Left kidney (tissue), 2 donors: ENCODE measurements around the gene SYPL1. TPM values are rescaled to one million over a fixed set of nuclear protein-coding genes. Genes with fewer than 3 reads are reported as not detected.

Experiments used
- DNase-seq: peaks from one replicate; pipeline ENCODE4 v3.0.0-alpha.2; 2013
- polyA plus RNA-seq: library from polyadenylated mRNA; unstranded; fragments of 120-200 nt; gene quantifications from one replicate; pipeline ENCODE4 v1.2.1, GENCODE V29; 2013; ENCODE audit not compliant: insufficient read length

The SYPL1 gene
- polyA plus RNA-seq, 1 donor: 151 TPM

DNA sequence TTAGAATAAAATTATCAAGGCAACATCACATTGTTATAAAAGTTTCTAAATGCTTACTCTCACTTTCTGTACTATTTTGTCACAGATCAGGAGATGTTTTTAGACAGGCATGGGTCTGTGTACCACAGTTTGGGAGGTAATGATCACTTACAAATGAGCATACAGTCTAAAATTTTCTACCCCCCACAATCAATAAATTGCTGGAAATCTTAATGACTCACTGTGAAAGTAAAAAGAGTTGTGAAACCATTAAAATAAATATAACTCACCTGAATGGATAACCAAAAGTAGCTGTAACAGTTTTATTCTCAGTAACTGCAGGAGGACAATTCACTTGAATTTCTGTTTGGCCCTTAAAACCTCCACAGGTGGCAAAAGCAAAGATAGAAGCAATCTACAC, 13.2 kb downstream of the SYPL1 start:
- no peak for DNase-seq

DNA sequence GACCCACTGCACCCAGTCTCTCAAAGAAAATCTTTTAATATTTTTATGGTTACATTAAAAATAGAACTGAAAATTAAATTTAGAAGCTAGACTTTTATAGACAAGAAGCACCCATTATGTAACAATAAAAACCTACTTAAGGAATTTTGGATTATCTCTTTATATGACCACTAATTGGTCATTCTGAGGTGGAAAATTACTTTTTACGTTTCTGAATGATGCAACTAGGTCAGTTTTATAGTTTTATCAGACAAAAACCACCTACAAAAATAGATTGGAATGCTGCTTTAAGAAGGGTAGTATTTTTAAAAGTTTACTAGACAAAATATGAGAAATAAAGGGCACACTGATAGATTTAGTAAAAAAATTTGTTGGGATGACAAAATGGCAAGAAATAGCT, 16.5 kb downstream of the SYPL1 start:
- no peak for DNase-seq

DNA sequence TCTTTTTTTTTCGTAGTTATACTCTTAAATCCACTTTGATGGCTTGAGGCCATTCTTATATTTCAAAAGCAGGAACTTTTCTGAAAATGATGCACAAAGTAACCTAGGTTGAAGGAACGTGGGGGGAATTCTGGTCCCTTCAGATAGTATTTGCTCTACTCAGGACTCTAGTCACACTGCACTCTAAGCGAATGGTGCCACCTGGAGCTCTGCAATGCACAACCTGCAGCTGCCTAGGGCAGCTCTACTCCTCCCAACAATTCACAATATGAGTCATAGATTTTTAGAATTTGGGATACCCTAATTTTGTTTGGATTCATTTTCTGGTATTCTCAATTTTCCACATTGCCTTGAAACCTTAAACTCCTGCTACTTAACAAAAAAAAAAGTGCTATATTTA, 17.3 kb downstream of the SYPL1 start:
- no peak for DNase-seq

DNA sequence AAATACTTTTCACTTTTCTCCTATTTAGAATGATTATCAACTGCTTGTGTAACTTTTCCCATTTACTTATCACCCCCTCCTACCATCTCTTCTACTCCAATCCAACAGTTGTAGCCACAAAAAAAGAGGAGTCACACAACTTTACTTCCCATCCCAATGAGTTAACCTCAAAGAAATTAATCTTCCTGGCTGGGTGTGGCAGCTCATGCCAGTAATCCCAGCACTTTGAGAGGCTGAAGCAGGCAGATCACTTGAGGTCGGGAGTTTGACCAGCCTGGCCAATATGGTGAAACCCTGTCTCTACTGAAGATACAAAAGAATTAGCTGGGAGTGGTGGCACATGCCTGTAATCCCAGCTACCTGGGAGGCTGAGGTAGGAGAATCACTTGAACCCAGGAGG, 19.9 kb downstream of the SYPL1 start:
- DNase-seq: no peak

DNA sequence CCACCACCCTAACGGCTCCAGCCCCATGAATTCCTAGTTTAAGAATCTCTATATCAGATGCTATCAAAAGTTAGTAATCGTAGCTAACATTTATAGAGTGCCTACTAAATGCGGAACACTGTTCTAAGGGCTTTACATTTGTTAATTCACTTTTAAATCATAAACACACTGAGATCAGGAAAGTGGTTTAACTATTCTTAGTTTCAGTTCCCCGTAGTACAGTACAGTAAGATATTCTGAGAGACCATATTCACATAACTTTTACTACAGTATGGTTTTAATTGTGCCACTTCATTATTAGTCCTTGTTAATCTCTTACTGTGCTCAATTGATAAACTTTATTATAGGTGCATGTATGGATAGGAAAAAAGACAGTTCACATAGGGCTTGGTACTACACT, 22.5 kb downstream of the SYPL1 start:
- no peak for DNase-seq

DNA sequence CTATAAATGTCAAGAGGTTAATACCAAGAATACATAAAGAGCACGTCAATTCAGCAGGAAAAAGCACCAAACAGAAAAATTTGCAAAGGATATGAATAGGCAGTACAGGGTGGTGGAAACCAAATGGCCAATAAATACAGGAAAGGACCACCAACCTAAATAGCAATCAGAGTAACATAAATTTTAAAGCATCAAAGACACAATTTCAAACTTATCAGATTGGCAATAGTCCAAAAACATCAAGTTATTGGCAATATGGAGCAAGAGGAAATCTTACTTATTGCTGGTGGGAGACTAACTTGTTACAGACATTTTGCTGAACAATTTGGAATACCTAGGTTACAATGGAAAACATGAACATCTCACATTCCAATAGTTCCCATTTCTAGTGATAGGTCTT, 24.1 kb downstream of the SYPL1 start:
- no peak for DNase-seq

DNA sequence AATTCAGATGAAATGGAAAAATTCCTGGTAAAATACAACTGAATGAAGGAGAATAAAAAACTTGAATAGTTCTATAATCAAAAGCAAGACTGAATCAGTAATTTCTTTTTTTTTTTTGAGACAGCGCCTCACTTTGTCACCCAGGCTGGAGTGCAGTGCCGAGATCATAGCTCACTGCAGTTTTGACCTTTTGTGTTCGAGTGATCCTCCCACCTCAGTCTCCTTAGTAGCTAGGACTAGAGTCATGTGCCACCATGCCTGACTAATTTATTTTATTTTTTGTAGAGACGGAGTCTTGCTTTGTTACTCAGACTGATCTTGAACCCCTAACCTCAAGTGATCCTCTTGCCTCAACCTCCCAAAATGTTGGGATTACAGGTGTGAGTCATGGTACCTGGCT, 26.1 kb downstream of the SYPL1 start:
- no peak for DNase-seq

DNA sequence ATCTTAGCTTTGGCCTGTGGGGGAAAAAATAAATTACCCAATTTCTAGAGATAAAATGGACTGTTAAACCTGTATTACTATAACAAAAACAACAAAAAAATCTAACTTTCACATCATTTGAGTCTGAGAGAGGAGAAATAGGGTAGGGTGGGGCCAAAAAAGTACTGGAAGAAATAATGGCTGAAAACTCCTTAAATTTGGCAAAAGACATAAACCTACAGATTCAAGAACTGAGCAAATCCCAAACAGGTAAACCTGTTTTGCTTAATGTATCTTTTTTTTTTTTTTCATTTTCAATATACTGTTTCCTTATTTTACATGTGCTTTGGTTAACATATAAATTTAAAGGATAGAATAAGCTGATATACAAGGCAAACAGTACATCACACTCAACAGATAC, 27.1 kb downstream of the SYPL1 start:
- no peak for DNase-seq

DNA sequence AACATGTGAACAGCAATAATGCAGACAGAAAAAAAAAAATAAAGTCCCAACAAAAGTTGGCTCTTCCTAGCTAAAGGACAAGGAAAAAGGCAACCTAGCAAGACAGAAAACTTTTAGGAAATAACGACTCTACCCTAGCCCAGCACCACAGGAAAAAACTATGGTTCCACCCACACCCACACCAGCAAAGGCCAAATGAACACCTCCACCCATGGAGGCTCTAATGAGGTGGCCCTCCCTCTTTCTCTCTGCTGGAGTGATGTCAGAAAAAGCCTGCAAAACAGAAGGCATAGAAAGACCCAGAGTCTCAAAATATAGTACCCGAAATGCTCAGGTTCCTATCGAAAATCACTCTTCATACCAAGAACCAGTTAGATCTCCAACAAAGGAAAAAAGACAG, 28.4 kb downstream of the SYPL1 start:
- no peak for DNase-seq

DNA sequence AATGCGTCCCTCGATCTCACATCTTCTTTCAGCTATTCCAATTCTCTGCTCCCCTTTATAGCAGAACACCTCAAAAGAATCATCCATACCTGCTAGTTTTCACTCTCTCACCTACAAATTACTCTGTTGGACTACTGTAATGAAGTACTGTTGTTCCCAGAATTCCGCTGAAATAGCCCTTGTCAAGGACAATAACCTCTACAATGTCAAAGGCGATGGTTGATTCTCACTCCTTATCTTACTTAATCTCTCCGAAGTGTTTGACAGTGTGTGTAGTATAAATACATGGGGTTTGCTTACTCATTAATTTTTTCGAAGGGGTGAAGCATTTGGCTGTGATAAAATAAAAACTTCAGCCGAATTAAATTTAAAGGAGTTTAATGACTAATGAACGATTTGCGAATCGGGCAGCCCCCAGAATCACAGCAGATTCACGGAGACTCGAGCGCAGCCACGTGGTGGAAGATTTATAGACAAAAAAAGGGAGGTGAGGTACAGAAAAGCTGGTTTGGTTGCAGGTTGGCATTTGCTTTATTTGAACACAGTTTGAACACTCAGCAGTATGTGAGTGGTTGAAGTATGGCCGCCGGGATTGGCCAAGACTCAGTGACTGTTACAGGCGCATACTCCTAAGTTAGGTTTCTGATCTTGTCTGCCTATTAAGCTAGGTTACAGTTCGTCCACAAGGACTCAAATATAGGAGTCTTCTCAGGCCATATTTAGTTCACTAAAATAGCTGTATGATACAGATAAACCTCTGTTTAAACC, 29.8 kb downstream of the SYPL1 start:
- no peak for DNase-seq

DNA sequence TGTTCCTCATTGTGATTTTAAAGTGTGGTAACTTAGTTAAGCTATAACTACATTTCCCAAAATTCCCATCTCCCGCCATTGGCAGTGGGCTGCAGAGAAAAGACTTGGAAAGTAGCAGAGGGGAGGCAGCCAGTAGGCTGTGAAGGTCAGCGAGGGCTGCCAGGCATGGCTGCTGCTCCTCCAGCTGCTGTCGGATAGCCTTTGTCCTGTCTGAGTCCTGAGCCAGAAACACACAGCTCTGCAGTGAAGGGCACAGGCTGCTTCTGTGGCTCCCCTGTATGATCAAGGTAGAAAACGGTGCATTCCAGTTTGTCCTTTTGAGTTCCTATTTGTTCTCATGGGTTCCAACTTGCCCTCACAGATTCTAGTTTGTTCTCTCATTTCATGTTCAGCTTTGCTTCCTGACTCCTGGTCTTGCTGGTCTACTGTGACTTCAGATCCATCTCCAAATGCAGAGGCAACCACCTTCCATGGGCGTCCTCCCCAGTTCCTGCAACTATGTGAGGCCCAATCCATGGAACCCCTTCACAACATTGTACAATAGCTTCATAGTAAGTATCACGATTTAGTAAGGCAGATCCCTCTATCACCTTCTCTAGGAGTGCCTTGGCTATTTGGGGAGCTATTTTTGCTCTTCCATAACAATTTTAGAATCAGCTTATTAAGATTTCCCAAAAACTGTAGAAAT, 31.7 kb downstream of the SYPL1 start:
- DNase-seq: no peak

DNA sequence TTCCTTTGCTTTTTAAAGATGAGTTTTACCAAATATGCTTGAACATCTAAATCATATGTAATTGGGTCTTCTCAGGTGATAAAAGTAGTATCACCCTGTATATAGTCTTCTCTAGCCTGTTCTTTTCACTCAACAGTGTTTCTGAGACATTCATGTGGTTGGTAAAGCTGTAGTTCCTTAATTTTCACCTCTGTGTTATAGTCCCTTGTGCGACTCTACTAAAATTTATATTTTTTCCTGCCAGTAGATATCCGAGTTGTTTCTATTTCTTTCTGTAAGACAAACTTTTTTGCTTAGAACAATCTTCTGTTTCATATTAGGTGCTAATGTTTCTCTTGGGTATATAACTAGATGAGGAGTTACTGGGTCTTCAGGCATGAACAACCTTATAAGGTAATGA, 35.6 kb downstream of the SYPL1 start:
- no peak for DNase-seq

DNA sequence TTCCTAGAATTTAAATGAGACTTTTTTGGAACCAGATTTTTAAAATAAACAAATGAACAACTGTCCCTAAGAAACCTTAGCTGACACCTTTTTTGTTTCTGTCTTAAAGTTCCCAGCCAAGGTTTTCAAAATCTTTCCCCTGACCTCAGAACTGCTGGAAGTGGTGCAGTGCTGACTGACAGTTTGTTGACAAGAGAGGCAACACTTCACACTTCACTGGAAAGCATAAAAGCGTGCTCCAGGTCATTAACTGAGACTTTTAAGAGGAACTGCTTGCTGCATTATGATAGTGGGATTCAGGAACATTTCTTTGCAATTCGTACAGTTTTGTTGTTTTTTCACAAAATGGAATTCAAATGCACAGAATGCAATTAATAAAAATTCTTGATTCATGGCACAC, 36.2 kb downstream of the SYPL1 start:
- no peak for DNase-seq

DNA sequence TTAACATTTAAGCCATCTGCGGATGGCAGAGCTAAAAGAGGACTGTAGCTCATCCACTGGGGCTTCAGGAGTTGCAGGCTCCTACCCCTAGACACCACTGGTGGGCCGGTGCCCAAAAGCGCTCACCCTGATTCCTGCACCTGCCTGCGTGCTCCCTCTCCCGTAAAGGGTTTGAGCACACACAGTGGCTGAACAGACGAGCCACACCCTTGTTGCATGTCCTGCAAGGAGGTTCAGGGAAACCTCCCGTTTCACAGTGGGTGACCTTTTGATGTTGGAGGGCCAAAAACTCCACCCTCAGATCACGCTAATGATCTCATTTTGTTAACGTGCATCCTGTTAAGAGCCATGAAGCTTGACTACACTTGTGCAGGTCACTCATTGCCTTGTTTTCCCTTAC, 37.9 kb downstream of the SYPL1 start:
- DNase-seq: no peak

DNA sequence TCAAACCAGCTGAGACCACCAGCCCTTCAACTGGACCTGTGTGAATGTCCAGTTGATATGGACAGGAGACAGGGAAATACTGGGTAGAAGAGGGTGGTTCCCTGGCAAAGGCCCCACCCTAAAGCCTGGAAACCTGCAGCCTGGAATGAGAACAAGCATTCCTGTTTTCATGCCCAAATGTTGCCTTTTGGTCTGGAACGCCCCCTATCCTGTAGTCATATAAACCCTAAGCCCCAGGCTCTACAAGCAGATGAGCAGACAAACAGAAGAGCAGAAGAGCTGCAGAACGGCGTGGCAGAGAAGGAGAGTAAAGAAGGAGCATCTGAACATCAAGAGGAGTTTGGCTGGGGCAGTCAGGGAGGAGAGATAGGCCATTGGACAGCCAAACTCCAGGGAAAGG, 38.4 kb downstream of the SYPL1 start:
- no peak for DNase-seq

DNA sequence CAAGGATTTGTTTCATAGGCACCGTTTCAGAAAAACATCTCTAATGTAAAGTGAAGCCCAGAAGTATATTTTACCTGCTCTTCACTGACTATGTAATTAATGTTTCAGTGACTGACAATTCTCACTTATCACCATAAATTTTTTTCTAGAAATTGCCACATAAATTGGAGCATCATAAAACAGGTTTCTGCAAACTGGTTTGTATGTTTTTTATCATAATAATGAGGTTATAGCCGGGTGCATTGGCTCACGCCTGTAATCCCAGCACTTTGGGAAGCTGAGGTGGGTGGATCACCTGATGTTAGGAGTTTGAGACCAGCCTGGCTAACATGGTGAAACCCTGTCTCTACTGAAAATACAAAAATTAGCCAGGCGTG, 39.4 kb downstream of the SYPL1 start:
- no peak for DNase-seq

DNA sequence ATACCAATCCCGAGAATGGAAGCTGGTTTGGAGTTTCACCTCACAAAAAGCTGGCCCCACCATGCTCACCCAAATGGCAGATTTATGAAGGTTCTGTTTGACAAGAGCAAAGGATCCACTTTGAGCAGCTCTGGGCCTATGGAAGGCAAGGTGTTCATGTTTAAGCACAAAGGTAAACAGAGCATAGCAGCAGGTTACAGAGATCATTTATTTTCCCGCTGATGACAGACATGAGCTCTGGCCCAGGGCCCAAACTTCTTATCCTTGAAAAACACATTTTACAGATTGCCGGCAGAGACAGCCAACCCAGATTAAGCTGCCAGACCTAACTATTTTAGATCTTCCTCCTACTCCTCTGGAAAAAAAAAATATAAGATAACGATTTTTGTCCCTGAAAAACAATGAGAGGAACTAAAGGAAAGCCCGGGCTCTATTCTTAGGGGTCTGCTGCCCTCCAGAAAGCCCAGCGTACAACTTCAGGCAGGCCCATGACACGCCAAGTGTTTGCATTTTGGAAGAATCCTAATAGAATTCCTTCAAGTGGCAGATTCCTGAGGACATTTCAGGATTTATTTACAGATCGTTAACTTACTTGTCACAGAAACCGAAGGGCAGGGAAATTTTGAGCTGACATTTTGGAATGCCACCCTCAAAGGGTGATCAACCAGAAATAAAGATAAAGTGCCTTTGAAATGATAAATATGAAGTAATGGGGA, 40.0 kb downstream of the SYPL1 start:
- no peak for DNase-seq

DNA sequence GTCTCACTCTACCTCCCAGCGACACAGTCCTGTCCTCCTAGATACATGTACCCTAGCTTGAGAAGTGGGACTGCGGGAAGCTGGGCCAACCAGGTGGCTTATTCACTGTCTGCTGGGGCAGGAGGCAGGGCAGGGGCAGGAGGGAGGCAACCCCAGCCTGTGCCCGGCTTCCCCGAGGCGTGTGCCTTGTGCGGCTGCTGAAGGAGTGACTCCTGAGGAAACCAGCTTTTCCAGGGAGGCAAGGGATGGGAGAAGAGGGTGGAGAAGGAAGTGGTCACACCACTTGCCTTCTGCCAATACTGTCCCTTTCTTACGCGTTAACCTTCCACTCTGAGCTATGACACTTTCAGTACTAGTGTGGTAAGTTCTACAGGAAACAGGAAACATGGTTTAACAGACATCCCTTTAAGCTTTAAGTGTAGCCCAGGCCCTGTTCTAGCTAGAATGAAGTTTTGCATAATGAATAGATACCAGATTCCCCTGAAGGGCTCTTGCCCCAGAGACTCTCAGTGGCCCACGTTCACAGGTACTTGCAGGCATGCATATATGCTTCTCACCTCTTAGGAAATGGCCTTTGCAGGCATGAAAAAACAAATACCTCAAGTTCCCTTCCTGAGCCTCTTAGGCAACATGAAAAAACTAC, 40.6 kb downstream of the SYPL1 start:
- DNase-seq: no peak

DNA sequence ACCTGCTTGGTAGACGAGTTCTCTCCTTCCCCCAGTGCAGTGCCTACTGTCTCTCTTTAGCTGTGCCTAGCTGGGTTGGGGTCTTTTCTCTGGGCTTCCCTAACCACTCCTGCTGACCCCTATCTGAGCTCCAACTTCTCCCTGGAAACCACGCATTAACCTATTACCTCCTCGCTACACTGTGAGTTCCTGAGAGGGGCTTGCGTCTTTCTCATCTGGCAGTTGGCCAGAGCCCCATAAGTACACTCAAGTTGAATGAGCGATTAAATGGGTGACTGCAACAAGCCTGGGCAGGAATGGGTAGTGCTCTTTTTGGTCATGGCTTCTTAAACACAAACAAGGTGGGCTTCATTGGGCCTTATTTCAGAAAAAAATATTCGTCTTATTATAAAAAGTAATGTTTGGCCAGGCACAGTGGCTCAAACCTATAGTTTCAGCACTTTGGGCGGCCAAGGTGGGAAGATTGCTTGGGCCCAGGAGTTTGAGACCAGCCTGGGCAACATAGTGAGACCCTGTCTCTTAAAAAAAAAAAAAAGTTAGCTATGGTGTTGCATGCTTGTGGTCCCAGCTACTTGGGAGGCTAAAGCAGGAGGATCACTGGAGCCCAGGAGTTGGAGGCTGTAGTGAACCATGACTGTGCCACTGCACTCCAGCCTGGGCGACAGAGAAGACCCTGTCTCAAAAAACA, 41.4 kb downstream of the SYPL1 start:
- no peak for DNase-seq

DNA sequence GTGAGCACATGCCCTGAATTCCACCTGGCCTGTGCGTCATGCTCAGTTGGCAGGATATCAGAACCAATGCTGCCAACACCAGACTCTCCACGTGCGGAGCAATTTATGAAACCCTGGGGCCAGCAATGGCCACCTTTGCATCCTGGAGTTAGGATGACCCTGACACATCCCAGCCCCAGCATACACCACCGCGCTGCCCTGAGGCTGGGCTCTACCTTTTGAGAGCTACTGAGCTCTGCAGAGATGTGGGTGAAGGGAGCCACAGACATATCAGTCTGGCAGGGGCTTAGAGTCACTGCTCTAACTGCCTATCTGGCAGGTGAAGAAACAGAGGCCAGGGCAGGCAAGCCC, 41.9 kb downstream of the SYPL1 start:
- no peak for DNase-seq

DNA sequence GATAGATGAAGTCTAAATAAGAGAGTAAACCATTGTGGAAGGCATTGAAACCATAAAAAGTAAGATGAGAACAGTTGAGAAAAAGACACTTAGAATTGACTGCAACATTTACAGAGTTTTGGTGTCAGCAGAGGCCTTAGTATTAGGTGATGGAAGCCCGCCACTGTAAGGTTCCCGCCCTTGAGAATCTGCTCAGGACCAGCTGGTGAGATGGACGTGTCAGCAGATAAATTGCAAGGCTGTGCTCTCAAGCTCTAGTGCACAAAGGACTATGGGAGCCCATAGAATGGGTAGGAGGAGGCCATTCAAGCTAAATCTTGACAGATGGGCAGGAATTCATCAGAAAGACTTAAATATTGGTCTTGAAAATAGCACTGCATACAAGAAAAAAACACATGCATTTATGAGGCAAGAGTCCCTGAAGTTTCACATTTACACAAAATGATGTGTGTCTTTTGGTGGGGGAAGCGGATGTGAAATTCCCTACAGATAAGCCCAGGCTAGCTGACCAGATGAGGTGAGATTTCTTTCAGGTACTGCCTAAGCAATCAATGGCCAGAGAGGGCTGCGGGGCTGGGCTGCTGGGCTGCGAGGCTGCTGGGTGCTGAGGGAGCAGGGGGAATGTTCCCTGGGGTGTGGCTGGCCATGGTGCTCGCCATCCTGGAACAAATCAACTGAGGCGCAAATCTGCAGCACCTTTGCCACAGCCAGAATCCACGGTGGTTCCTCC, 42.5 kb downstream of the SYPL1 start:
- no peak for DNase-seq

DNA sequence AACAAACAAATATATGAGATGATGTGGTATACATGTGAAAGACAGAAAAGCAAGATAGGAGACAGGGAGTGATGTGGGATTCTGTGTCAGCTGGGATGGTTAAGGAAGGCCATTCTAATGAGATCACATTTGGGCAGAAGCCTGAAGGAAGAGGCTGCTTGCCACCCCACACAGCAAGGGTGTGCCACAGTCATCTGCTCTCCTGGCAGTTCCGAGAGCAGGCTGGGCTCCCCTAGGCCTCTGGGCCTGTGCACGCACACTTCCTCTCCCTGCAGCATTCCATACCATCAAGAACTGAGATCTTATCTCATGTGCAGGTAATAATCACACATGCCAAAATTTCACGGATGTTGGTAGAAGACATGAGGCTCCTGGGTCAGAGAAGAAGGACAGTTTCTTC, 43.1 kb downstream of the SYPL1 start:
- no peak for DNase-seq
